PC-3 (cell line): ENCODE measurements around the gene GPR108.

ENCODE experiments used
- CTCF ChIP-seq: fragments of 300-600 bp; sonication (generic); conservative IDR thresholded peaks from 2 replicates; pipeline ENCODE4 v1.5.1; 2017; ENCODE audit warnings: antibody characterized with exemption, low read depth, mild to moderate bottlenecking, low read length
- EZH2 ChIP-seq: fragments of 300-600 bp; sonication (generic); IDR thresholded peaks from one replicate; pipeline ENCODE4 v1.6.1; 2017; ENCODE audit warnings: antibody characterized with exemption, mild to moderate bottlenecking, low read length; ENCODE audit not compliant: unreplicated experiment
- EZH2phosphoT487 ChIP-seq: fragments of 300-600 bp; sonication (generic); IDR thresholded peaks from 2 replicates; pipeline ENCODE4 v1.6.1; 2018; ENCODE audit warnings: mild to moderate bottlenecking, antibody characterized with exemption, low read length, borderline replicate concordance

- no peak for TF ChIP-seq CTCF
- no peak for TF ChIP-seq EZH2
- TF ChIP-seq EZH2phosphoT487, result no peak
These were observed 35.5 kb upstream of the GPR108 start for GRCh38 chr19:6772866-6773322.
